Ishikawa (cell line): ENCODE results near the gene NDUFA6.

Source experiments
- EP300 ChIP-seq: IDR thresholded peaks from 2 replicates; pipeline ENCODE4 v1.6.1; 2012; ENCODE audit warnings: borderline replicate concordance
- FOXM1 ChIP-seq: IDR thresholded peaks from 2 replicates; pipeline ENCODE4 v1.6.1; 2012; ENCODE audit warnings: low read depth, borderline replicate concordance

DNA sequence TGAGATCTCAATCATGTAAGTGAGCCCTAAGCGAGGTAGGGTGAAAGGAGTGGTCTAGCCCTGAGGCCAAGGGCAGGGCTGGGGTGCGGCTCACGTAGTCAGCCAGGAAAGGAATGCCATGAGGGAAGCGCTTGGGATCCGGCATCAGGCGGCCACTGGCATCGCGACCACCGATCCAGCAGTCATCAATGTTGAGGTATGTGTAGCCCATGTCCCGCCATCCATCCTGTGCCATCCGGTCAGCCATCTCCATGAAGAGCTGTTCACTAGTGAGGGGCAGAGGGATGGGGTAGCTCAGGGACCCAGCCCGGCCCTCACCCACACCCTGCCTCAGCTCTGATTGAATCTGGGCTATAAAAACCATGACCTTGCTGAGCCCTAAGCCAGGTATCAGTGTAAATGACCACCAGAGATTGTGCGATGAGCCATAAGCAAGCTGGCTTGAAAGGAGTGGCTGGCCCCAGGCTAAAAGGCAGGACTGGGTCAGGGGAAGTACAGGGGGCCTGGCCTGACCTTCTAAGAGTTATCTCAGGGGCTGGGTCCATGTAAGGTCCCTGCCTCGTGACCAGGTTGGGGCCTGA is 22.8 kb downstream of the NDUFA6 start:
- TF ChIP-seq FOXM1 (no peak), EP300 (no peak)
